Esophagus squamous epithelium (tissue), 4 donors: ENCODE results near the gene TSPAN32.

ENCODE experiments used
- POLR2A ChIP-seq, 4 donors: fragments of 450-650 bp; IDR thresholded peaks; one replicate each; pipeline ENCODE4 v1.6.1; 2017; ENCODE audit warnings: antibody characterized with exemption in 4 of 4, mild to moderate bottlenecking in 4 of 4, moderate library complexity in 3 of 4
- TF ChIP-seq, protein P1 (sequence below), 6 experiments: fragments of 450-650 bp in 4 of 6; fragments of 200-600 bp in 2 of 6; sonication (generic) in 2 of 6; IDR thresholded peaks; one replicate each; pipeline ENCODE4 v1.5.1; 2016 to 2019; ENCODE audit warnings: antibody characterized with exemption in 6 of 6, mild to moderate bottlenecking in 4 of 6, moderate library complexity in 4 of 6

DNA sequence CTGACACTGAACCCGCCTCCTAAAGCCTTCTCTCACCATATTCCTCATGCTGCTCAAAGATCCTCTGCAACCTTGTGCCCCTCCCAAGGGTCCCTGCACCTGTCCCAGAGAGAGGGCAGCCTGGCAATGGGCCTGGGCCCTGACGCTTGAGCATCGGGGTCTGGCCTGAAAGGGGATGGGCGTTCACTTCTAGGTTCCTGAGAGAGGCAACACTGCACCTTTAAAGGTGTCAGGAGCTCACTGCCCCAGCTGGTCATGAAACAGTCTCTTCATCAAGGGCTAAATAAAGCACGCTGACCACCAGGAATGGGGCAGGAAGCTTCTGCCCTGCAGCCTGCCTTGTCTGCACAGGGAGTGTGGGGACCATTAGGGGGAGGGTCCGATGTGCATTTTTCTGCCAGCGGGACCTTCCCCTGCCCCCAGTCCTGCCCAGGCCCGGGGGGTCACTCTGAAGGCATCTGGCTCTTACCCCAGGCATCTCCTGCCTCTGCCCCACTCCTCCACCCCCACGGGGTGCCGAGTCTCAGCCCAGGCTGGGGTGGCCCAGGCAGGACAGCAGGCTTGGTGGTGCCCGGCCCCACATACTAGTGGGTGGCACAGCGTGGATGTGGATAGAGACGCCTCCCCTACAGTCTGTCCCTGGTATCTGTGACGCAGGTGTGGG is 3.5 kb upstream of the TSPAN32 start:
- TF ChIP-seq, protein P1, sequence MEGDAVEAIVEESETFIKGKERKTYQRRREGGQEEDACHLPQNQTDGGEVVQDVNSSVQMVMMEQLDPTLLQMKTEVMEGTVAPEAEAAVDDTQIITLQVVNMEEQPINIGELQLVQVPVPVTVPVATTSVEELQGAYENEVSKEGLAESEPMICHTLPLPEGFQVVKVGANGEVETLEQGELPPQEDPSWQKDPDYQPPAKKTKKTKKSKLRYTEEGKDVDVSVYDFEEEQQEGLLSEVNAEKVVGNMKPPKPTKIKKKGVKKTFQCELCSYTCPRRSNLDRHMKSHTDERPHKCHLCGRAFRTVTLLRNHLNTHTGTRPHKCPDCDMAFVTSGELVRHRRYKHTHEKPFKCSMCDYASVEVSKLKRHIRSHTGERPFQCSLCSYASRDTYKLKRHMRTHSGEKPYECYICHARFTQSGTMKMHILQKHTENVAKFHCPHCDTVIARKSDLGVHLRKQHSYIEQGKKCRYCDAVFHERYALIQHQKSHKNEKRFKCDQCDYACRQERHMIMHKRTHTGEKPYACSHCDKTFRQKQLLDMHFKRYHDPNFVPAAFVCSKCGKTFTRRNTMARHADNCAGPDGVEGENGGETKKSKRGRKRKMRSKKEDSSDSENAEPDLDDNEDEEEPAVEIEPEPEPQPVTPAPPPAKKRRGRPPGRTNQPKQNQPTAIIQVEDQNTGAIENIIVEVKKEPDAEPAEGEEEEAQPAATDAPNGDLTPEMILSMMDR (IDR thresholded peaks at IDR 0.05), result no peak
- no peak for TF ChIP-seq POLR2A (IDR thresholded peaks at IDR 0.05)
